GM18508 (cell line): ENCODE measurements around the gene CSAG2.
"Not testable (repeated sequence)": the region's sequence is repeated elsewhere in the genome, so short reads cannot be mapped to it uniquely, and the experiment has no call there.

Source experiments
- ATAC-seq: cut with Tn5 transposase; IDR thresholded peaks from one replicate; pipeline ENCODE4 v1.9.1; 2021; ENCODE audit warnings: moderate number of reproducible peaks; ENCODE audit not compliant: insufficient read depth, unreplicated experiment

Gene CSAG2, protein sequence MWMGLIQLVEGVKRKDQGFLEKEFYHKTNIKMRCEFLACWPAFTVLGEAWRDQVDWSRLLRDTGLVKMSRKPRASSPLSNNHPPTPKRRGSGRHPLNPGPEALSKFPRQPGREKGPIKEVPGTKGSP

DNA sequence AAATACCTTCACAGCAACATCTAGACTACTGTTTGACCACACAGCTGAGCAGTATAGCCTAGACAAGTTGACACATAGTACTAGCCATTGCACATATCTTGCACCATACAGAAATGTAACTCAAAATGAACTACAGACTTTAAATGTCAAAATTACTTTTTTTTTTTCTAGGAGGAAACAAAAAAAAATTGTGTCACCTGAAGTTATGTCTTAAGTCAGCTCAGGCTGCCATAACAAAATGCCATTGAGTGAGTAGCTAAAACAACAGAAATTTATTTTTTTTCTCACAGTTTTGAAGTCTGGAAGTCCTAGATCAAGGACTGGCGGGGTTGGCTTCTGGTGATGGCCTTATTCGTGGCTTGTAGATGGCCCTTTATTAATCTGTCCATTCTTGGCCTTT, at the start of gene CSAG2:
Gene CSAG2 (minus strand): TSS at position 101 of the 400 bp plus-strand sequence. CDS start 161 bp downstream, outside the sequence.
- not testable (repeated sequence) for ATAC-seq

- not testable (repeated sequence) for ATAC-seq
Observed at GRCh38 chrX:152754871-152755270, 45.8 kb upstream of the CSAG2 start.

DNA sequence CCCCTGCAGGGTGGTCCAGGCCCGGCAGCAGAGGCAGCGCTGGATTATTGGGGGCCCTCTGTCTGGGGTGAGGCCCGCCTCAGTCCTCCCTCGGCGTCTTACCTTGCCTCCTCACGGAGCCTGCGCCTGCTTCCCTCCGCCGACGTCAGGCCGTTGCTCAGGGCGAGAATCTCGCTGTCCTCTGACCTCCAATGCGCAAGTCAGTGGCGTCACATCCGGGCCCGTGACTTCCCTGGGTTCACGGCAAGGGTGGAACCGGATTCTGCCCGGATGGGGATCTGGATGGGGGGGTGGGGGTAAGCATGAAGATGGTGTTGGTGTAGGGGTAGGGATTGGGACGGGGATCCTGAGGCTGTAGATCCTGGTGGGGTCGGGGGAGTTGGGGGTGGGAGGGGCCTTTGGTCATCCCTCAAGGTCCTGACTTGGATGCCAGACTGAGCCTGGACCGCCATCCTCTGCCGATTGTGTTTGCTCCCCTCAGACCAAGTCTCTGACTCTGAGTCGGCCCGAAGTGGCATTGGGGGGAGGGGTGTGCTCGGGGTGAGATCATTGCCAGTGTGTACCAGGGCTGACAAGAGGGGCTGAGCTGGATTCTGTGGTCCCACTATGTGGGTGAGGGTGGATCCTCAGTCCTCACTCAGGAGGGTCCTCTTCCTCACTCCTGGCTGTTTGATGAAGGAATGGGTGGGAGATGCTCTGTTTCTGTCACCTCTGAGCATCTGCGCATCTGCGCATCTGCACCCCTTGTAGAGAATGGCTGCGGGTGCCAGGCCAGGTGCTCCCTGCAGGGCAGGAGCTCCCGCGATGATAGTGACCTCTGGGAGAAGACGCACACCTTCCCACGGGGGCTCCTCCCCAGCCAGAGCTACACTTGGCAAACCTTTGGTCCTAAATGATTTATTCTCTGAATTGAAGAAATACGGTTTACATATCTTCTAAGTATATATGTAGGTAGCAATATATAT, 44.9 kb upstream of the CSAG2 start, which contains the start of gene MAGEA2:
Gene MAGEA2 (minus strand): TSS at position 157 of the 965 bp plus-strand sequence. CDS start 2,479 bp downstream, outside the sequence.
- not testable (repeated sequence) for ATAC-seq

DNA sequence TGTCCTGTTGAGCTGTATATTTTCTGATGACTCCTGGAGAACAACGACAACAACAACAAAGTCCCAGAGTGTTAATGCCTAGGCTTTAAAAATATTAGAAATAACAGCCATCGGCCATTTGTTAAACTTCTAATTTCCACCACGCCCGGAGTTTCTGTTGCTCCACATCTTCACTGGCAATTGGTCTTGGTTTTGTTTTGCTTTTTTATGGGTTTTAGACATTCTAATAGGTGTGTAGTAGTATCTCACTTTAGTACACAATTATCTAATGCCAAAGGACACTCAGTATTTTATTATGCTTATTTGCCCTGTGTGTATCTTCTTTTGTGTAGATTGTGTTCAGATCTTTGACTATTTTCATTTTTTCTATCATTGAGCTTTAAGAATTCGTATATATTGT, 29.5 kb upstream of the CSAG2 start:
- ATAC-seq = no peak

GRCh38 chrX:152736528-152736927, 27.5 kb upstream of the CSAG2 start:
- not testable (repeated sequence) for ATAC-seq

- ATAC-seq = no peak
Observed at GRCh38 chrX:152735860-152736511, 26.9 kb upstream of the CSAG2 start.

GRCh38 chrX:152735101-152735500, 26.0 kb upstream of the CSAG2 start:
- ATAC-seq = no peak

- ATAC-seq = not testable (repeated sequence)
Observed at GRCh38 chrX:152734143-152734858, 25.2 kb upstream of the CSAG2 start.

GRCh38 chrX:152733261-152733975, 24.3 kb upstream of the CSAG2 start, which contains the start of the genes CSAG1 and MAGEA12:
Gene CSAG1 (minus strand): TSS chrX:152733721. CDS start chrX:152732460, 1,261 bp downstream.
Gene MAGEA12 (plus strand): TSS chrX:152733757. CDS start chrX:152736162, 2,405 bp downstream.
- ATAC-seq = no peak

DNA sequence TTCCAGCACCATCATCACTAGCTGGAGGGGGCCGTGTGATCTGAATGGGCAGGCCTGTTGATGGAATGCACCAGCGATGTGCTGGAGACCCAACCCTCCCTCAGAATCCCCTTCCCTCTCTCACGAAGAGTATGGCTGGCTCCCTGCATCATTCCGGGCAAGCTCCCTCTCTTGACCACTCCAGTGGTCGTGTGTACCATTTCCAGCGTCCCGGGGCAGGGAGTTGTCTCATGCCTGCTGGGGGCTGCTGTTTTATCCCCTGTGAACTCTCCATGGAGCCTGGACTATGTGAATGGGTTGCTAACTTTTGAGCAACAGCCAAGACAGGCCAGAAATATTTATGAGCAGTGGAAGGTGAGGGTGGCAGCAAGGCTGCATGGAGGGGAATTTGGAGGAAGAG, 16.3 kb upstream of the CSAG2 start:
- no peak for ATAC-seq

- ATAC-seq = not testable (repeated sequence)
Observed at GRCh38 chrX:152713815-152714787, 5.0 kb upstream of the CSAG2 start, which contains the start of gene MAGEA2B. Gene MAGEA2B (plus strand): TSS chrX:152714628. CDS start chrX:152717107, 2,479 bp downstream.

- ATAC-seq = not testable (repeated sequence)
Observed at GRCh38 chrX:152713195-152713594, 4.1 kb upstream of the CSAG2 start.

- not testable (repeated sequence) for ATAC-seq
Observed at GRCh38 chrX:152706500-152706899, 2.6 kb downstream of the CSAG2 start.

DNA sequence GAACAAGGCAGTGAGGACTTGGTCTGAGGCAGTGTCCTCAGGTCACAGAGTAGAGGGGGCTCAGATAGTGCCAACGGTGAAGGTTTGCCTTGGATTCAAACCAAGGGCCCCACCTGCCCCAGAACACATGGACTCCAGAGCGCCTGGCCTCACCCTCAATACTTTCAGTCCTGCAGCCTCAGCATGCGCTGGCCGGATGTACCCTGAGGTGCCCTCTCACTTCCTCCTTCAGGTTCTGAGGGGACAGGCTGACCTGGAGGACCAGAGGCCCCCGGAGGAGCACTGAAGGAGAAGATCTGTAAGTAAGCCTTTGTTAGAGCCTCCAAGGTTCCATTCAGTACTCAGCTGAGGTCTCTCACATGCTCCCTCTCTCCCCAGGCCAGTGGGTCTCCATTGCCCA, 8.7 kb downstream of the CSAG2 start:
- not testable (repeated sequence) for ATAC-seq

- ATAC-seq = not testable (repeated sequence)
Observed at GRCh38 chrX:152697952-152698931, 10.8 kb downstream of the CSAG2 start, which contains the start of gene MAGEA3. Gene MAGEA3 (plus strand): TSS chrX:152698794. CDS start chrX:152700833, 2,039 bp downstream.

DNA sequence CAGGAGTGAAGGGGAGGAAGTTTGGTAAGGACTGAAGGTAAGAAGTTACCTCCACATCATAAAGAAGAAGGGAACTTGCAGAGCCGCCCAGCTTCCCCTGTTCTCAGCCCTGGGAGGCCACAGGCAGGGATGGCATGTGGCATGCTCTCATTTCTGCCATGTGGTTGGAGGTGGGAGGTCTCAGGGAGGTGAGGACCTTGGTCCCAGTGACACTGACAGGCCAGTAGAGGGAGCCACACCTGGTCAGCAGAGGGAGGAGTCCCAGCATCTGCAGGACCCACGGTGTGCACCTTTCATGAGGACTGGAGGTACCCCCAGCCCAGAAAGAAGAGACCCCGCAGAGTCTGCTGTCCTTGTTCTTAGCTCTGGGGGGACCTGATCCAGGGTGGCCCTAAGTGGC, 28.1 kb downstream of the CSAG2 start:
- peak; percentile 88 for ATAC-seq

DNA sequence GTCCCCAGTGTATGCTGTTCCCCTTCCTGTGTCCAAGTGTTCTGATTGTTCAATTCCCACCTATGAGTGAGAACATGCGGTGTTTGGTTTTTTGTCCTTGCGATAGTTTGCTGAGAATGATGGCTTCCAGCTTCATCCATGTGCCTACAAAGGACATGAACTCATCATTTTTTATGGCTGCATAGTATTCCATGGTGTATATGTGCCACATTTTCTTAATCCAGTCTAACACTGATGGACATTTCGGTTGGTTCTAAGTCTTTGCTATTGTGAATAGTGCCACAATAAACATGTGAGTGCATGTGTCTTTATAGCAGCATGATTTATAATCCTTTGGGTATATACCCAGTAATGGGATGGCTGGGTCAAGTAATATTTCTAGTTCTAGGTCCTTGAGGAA, 34.4 kb downstream of the CSAG2 start:
- not testable (repeated sequence) for ATAC-seq
